Upper lobe of right lung (tissue), 1 donor: ENCODE measurements around the gene PLXNA2. TPM values are rescaled to one million over a fixed set of nuclear protein-coding genes. Genes with fewer than 3 reads are reported as not detected.

ENCODE experiments used
- ATAC-seq: fragments of 200-7000 bp; cut with Tn5 transposase; one replicate; pipeline ENCODE4 v1.9.1; 2020; ENCODE audit warnings: mild to moderate bottlenecking, moderate library complexity
- DNase-seq: peaks from one replicate; pipeline ENCODE4 v3.0.0-alpha.2; 2020
- H3K27ac ChIP-seq: fragments of 200-600 bp; one replicate; pipeline ENCODE4 v1.8.0; 2022
- H3K27me3 ChIP-seq: fragments of 200-600 bp; one replicate; pipeline ENCODE4 v1.8.0; 2022; ENCODE audit warnings: mild to moderate bottlenecking
- H3K36me3 ChIP-seq: fragments of 200-600 bp; one replicate; pipeline ENCODE4 v1.8.0; 2022
- H3K4me1 ChIP-seq: fragments of 200-600 bp; one replicate; pipeline ENCODE4 v1.8.0; 2022
- H3K4me3 ChIP-seq: fragments of 200-600 bp; one replicate; pipeline ENCODE4 v1.8.0; 2022; ENCODE audit warnings: mild to moderate bottlenecking
- H3K9me3 ChIP-seq: fragments of 200-600 bp; one replicate; pipeline ENCODE4 v1.8.0; 2022
- CTCF ChIP-seq: fragments of 200-600 bp; IDR thresholded peaks from one replicate; pipeline ENCODE4 v1.8.0; 2022; ENCODE audit warnings: antibody characterized with exemption
- intact Hi-C: fragments of 100-400 bp; cut with DNase I; formaldehyde crosslinking; loops from one replicate; pipeline ENCODE4 v1.11.0; 2022
- long read RNA-seq: library from polyadenylated mRNA; unstranded; transcript quantifications from one replicate; pipeline ENCODE4 v2.0.0, GENCODE V29; 2021
- total RNA-seq: library from RNA; stranded (reverse); fragmentation: NEBNext Ultra II Directional; extraction: Animal tissue kit (Norgen Biotek cat#: 25700); gene quantifications from one replicate; pipeline ENCODE4 v1.2.1, GENCODE V29; 2021
- donor health status: DM: no; HTN: yes; CAD: no; lungs with severe emphysema.

Gene PLXNA2
- total RNA-seq = 98.5 TPM
- long read RNA-seq, full-length matches to known transcripts = 1 of 82 reads
- long read RNA-seq, partial matches to known transcripts = 54 of 82 reads
- long read RNA-seq, other reads (novel, unspliced or antisense) = 27 of 82 reads

- H3K4me1 ChIP-seq = peaks cover 27% of the 10 kb centered on the region
- no peak for TF ChIP-seq CTCF
- no peaks in the 10 kb centered on the region for H3K27me3 ChIP-seq
- no peaks in the 10 kb centered on the region for H3K36me3 ChIP-seq
- no peaks in the 10 kb centered on the region for H3K9me3 ChIP-seq
- ATAC-seq (peak; percentile 92), DNase-seq (peak; percentile 97)
- intact Hi-C loops = loop anchor here (10.0 kb wide), 2 partner anchors 109 to 219 kb away; no protein-coding TSS in a partner anchor
- H3K4me3 ChIP-seq = peak within 1 kb of the TSS; percentile 92
- H3K27ac ChIP-seq = peak within 1 kb of the TSS; percentile 88
Observed at GRCh38 chr1:208243967-208244916, at the start of gene PLXNA2. TSS of gene PLXNA2 (minus strand) at chr1:208244384. CDS start at chr1:208217922, 26,462 bp downstream.

GRCh38 chr1:208292908-208293307 lies 48.7 kb upstream of the PLXNA2 start:
- no peak overlapping the region for H3K27ac ChIP-seq
- TF ChIP-seq CTCF = no peak
- intact Hi-C loops = no loop called here

GRCh38 chr1:208291923-208292711 lies 47.9 kb upstream of the PLXNA2 start:
- Histone ChIP-seq H3K27ac (no peak overlapping the region), H3K36me3 (no peaks in the 10 kb centered on the region), H3K9me3 (no peaks in the 10 kb centered on the region), H3K4me3 (no peak overlapping the region), H3K27me3 (no peaks in the 10 kb centered on the region), H3K4me1 (no peaks in the 10 kb centered on the region)
- TF ChIP-seq CTCF = no peak
- intact Hi-C loops = no loop called here
- no peak for DNase-seq
- peak; percentile 27 for ATAC-seq

More at GRCh38 chr1:208292908-208293307, 48.7 kb upstream of the PLXNA2 start:
- H3K9me3 ChIP-seq = no peaks in the 10 kb centered on the region
- ATAC-seq (no peak), DNase-seq (no peak)
- H3K36me3 ChIP-seq = no peaks in the 10 kb centered on the region
- no peaks in the 10 kb centered on the region for H3K4me1 ChIP-seq
- no peak overlapping the region for H3K4me3 ChIP-seq
- H3K27me3 ChIP-seq = no peaks in the 10 kb centered on the region

- no peak for DNase-seq
- intact Hi-C loops = no loop called here
- no peak for TF ChIP-seq CTCF
- no peaks in the 10 kb centered on the region for H3K9me3 ChIP-seq
- H3K27me3 ChIP-seq = no peaks in the 10 kb centered on the region
- H3K36me3 ChIP-seq = no peaks in the 10 kb centered on the region
- no peaks in the 10 kb centered on the region for H3K4me1 ChIP-seq
- no peak overlapping the region for H3K27ac ChIP-seq
- no peak overlapping the region for H3K4me3 ChIP-seq
- no peak for ATAC-seq
Observed at GRCh38 chr1:208291129-208291528, 46.9 kb upstream of the PLXNA2 start.

DNA sequence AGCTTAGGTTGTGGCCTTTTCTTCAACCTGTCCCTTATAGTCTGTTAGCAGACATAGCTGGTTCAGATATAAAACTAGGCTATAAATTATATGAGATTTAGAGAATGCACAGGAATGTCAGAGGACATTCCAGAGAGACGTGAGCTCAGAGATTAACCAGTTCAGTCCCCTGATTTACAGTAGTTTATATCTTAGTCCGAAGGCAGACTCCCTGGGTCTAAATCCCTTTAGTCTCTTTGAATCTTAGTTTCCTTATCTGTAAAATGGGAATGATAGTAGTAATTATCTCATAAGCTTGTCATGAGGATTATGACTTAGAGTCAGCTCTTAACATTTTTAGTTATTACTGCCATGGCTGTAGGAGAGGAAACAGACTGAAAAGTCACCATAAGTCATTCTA lies 45.5 kb upstream of the PLXNA2 start:
- intact Hi-C loops = no loop called here
- no peak for ATAC-seq
- TF ChIP-seq CTCF = no peak
- Histone ChIP-seq H3K36me3 (no peaks in the 10 kb centered on the region), H3K27ac (no peak overlapping the region), H3K9me3 (no peaks in the 10 kb centered on the region), H3K27me3 (no peaks in the 10 kb centered on the region), H3K4me3 (no peak overlapping the region), H3K4me1 (no peaks in the 10 kb centered on the region)
- DNase-seq = no peak
